ENCODE measurements around the gene MATK.

MATK gene

DNA sequence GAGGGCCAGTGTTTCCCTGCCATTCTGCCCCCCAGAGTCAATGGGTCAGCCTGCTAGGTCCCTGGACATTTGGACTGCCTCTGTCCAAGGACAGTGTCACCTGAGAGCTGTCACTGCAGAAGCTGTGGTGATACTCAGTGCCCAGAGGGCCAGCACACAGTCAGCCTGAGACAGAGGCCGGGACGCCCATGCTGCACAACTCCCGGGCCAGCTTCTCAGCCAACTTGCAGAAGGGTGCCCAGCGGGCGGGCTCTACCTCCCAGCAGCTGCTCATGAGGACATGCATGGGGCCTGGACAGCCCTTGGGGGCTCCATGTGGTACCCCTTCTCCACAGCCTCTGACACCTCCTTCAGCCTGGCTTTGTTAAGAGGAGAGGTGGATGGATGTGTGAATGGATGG lies 10.3 kb downstream of the MATK start:
- peaks cover 38% of the 10 kb centered on the region for H3K36me3 ChIP-seq
- no peaks in the 10 kb centered on the region for H3K27me3 ChIP-seq (ENCODE audit: insufficient read depth, low read depth, severe bottlenecking)
- H3K9me3 ChIP-seq (ENCODE audit: severe bottlenecking): no peaks in the 10 kb centered on the region
- no peak overlapping the region for H3K4me3 ChIP-seq (ENCODE audit: low read depth, low read length)
- DNase-seq: no peak
- peak overlapping the region; percentile 94 for H3K27ac ChIP-seq
- TF ChIP-seq CTCF (IDR thresholded peaks at IDR 0.05; ENCODE audit: low read depth, low read length): no peak

GRCh38 chr19:3775374-3775711 lies 10.8 kb downstream of the MATK start:
- no peaks in the 10 kb centered on the region for H3K27me3 ChIP-seq (ENCODE audit: insufficient read depth, low read depth, severe bottlenecking)
- TF ChIP-seq CTCF (IDR thresholded peaks at IDR 0.05; ENCODE audit: low read depth, low read length): no peak
- peaks cover 41% of the 10 kb centered on the region for H3K36me3 ChIP-seq
- H3K4me3 ChIP-seq (ENCODE audit: low read depth, low read length): no peak overlapping the region
- no peak for DNase-seq
- no peaks in the 10 kb centered on the region for H3K9me3 ChIP-seq (ENCODE audit: severe bottlenecking)
- peak overlapping the region; percentile 94 for H3K27ac ChIP-seq

- Histone ChIP-seq H3K4me3 (ENCODE audit: low read depth, low read length) (peak overlapping the region; percentile 5; the same call in 1 of the 2 replicates), H3K27me3 (ENCODE audit: insufficient read depth, low read depth, severe bottlenecking) (no peaks in the 10 kb centered on the region), H3K36me3 (peaks cover 46% of the 10 kb centered on the region), H3K27ac (peak overlapping the region; percentile 94), H3K9me3 (ENCODE audit: severe bottlenecking) (no peaks in the 10 kb centered on the region)
- TF ChIP-seq CTCF (IDR thresholded peaks at IDR 0.05; ENCODE audit: low read depth, low read length): no peak
- DNase-seq: peak; percentile 100
Measured at GRCh38 chr19:3774621-3775373, 11.4 kb downstream of the MATK start.

GRCh38 chr19:3773814-3774515 lies 12.2 kb downstream of the MATK start:
- H3K27me3 ChIP-seq (ENCODE audit: insufficient read depth, low read depth, severe bottlenecking): no peaks in the 10 kb centered on the region
- TF ChIP-seq CTCF (IDR thresholded peaks at IDR 0.05; ENCODE audit: low read depth, low read length): no peak
- H3K36me3 ChIP-seq: peaks cover 49% of the 10 kb centered on the region
- H3K9me3 ChIP-seq (ENCODE audit: severe bottlenecking): no peaks in the 10 kb centered on the region
- no peak overlapping the region for H3K4me3 ChIP-seq (ENCODE audit: low read depth, low read length)
- DNase-seq: no peak
- peak overlapping the region; percentile 94 for H3K27ac ChIP-seq

DNA sequence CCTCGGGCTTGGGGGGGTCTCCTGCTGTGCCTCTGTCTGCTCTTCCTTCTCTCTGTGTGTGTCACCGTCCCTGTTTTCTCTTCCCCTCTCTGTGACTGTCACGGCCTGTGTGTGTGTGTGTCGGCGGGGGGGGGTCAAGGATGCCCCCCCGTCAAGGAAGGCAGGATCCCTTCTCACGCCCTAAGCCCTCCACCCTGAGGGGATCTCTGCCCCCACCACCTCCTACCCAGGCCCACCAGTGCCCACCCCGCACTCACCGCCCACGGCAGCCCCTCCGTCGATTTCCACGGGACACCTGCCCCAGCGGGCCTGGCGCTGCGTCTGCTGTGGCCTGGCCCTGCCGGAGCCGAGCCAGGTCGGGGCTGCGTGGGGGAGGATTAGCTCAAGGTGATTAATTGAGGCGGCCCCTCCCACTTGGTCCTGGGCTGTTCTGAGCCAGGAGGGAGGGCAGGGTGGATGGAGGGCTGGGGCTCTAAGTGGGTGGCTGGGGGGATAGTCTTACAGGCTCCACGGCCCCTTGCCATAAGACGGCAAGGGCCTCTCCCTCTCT lies 14.2 kb downstream of the MATK start, which contains the start of gene RAX2:
Gene RAX2, minus strand, starts transcription at position 323 of the 550 bp plus-strand sequence. CDS start 486 bp downstream, outside the sequence.
- no peaks in the 10 kb centered on the region for H3K9me3 ChIP-seq (ENCODE audit: severe bottlenecking)
- peak; percentile 95 for DNase-seq
- peaks cover 40% of the 10 kb centered on the region for H3K36me3 ChIP-seq
- H3K27me3 ChIP-seq (ENCODE audit: insufficient read depth, low read depth, severe bottlenecking): no peaks in the 10 kb centered on the region
- peak within 1 kb of the TSS; percentile 88 for H3K4me3 ChIP-seq (ENCODE audit: low read depth, low read length)
- peak within 1 kb of the TSS; percentile 94 for H3K27ac ChIP-seq
- TF ChIP-seq CTCF (IDR thresholded peaks at IDR 0.05; ENCODE audit: low read depth, low read length): no peak

Data from WERI-Rb-1 (cell line).